ENCODE data around the gene ULK2. TPM values are rescaled to one million over a fixed set of nuclear protein-coding genes. Genes with fewer than 3 reads are reported as not detected.
A peak's percentile ranks its signal among the peaks of the same experiment; 100 is the strongest.

The ULK2 gene
- total RNA-seq, 5 donors from 2014 or later (not counting 1 experiment from before 2014, with no cell fraction given), result 9.8 to 18.5 (median 10.5) TPM

- 86% methylated on average over 8 of the region's 12 CpGs for WGBS (ENCODE audit: insufficient coverage)
- Mint-ChIP-seq H3K4me3 (no peak overlapping the region), H3K27me3 (peaks cover 24 to 27% of the 10 kb centered on the region in 2 donors), H3K36me3 (no peaks in the 10 kb centered on the region), H3K9me3 (no peaks in the 10 kb centered on the region), H3K4me1 (no peaks in the 10 kb centered on the region), H3K27ac (no peak overlapping the region)
- no peak overlapping the region for H3K27ac ChIP-seq (ENCODE audit: low read length)
- CTCF ChIA-PET, result interaction anchor here (0.7 to 1.0 kb wide), 2 partner anchors 12 to 262 kb away, joined by 3 read pairs; no protein-coding TSS in a partner anchor
- no peak overlapping the region for H3K4me3 ChIP-seq (ENCODE audit: control insufficient read depth in 1 of 2, extremely low read depth in 1 of 2, low read length in 1 of 2)
- H3K27me3 ChIP-seq (replicated peaks in 1 of 2; ENCODE audit: control insufficient read depth in 2 of 2, extremely low read depth in 1 of 2, insufficient read depth in 2 of 2, low read length in 1 of 2), result peaks cover 0 to 53% of the 10 kb centered on the region in 2 experiments
- no peaks in the 10 kb centered on the region for H3K36me3 ChIP-seq (ENCODE audit: control insufficient read depth in 2 of 2, extremely low read depth in 1 of 2, insufficient read depth in 1 of 2, low read length in 1 of 2)
- POLR2A ChIA-PET, result no interaction called here
- ATAC-seq (replicated peaks in 1 of 4) (no peak), DNase-seq (no peak)
- no peaks in the 10 kb centered on the region for H3K9me3 ChIP-seq
- no peaks in the 10 kb centered on the region for H3K4me1 ChIP-seq (ENCODE audit: control insufficient read depth in 1 of 2, extremely low read depth in 1 of 2, insufficient read depth in 2 of 2, low read length in 2 of 2)
Observed at GRCh38 chr17:19753661-19754463, 113.9 kb downstream of the ULK2 start.

- WGBS (ENCODE audit: insufficient coverage), result 44% methylated on average over 7 of the region's 12 CpGs
- no peaks in the 10 kb centered on the region for H3K36me3 Mint-ChIP-seq
- POLR2A ChIA-PET, result no interaction called here
- CTCF ChIA-PET, result interaction anchor here in 1 of 2 donors (0.6 to 1.0 kb wide), 2 partner anchors 11 to 430 kb away, joined by 3 read pairs; no protein-coding TSS in a partner anchor
- no peak overlapping the region for H3K4me3 Mint-ChIP-seq
- no peaks in the 10 kb centered on the region for H3K9me3 ChIP-seq
- peaks cover 19 to 22% of the 10 kb centered on the region in 2 donors for H3K27me3 Mint-ChIP-seq
- H3K4me3 ChIP-seq (ENCODE audit: control insufficient read depth in 1 of 2, extremely low read depth in 1 of 2, low read length in 1 of 2), result no peak overlapping the region
- no peaks in the 10 kb centered on the region for H3K36me3 ChIP-seq (ENCODE audit: control insufficient read depth in 2 of 2, extremely low read depth in 1 of 2, insufficient read depth in 1 of 2, low read length in 1 of 2)
- ATAC-seq (replicated peaks in 1 of 4) (peak in 1 of 4 experiments; percentile 15), DNase-seq (no peak)
- no peaks in the 10 kb centered on the region for H3K4me1 ChIP-seq (ENCODE audit: control insufficient read depth in 1 of 2, extremely low read depth in 1 of 2, insufficient read depth in 2 of 2, low read length in 2 of 2)
- H3K9me3 Mint-ChIP-seq, result no peaks in the 10 kb centered on the region
- peaks cover 0 to 55% of the 10 kb centered on the region in 2 experiments for H3K27me3 ChIP-seq (replicated peaks in 1 of 2; ENCODE audit: control insufficient read depth in 2 of 2, extremely low read depth in 1 of 2, insufficient read depth in 2 of 2, low read length in 1 of 2)
- H3K27ac ChIP-seq (ENCODE audit: low read length), result no peak overlapping the region
- H3K27ac Mint-ChIP-seq, result no peak overlapping the region
- H3K4me1 Mint-ChIP-seq, result no peaks in the 10 kb centered on the region
Observed at GRCh38 chr17:19753051-19753509, 114.7 kb downstream of the ULK2 start.

GRCh38 chr17:19752216-19753050 is 115.3 kb downstream of the ULK2 start:
- peaks cover 0 to 55% of the 10 kb centered on the region in 2 experiments for H3K27me3 ChIP-seq (replicated peaks in 1 of 2; ENCODE audit: control insufficient read depth in 2 of 2, extremely low read depth in 1 of 2, insufficient read depth in 2 of 2, low read length in 1 of 2)
- H3K4me3 ChIP-seq (ENCODE audit: control insufficient read depth in 1 of 2, extremely low read depth in 1 of 2, low read length in 1 of 2), result no peak overlapping the region
- Mint-ChIP-seq H3K9me3 (no peaks in the 10 kb centered on the region), H3K4me3 (no peak overlapping the region), H3K27ac (no peak overlapping the region), H3K27me3 (peaks cover 20 to 23% of the 10 kb centered on the region in 2 donors), H3K36me3 (no peaks in the 10 kb centered on the region), H3K4me1 (no peaks in the 10 kb centered on the region)
- no peaks in the 10 kb centered on the region for H3K9me3 ChIP-seq
- H3K36me3 ChIP-seq (ENCODE audit: control insufficient read depth in 2 of 2, extremely low read depth in 1 of 2, insufficient read depth in 1 of 2, low read length in 1 of 2), result no peaks in the 10 kb centered on the region
- no peak overlapping the region for H3K27ac ChIP-seq (ENCODE audit: low read length)
- WGBS (ENCODE audit: insufficient coverage), result 71% methylated on average over 7 of the region's 15 CpGs
- ChIA-PET CTCF (interaction anchor here (0.6 to 1.0 kb wide), 4 partner anchors 10 to 430 kb away, joined by 3 to 4 read pairs (median 3); no protein-coding TSS in a partner anchor), POLR2A (no interaction called here)
- ATAC-seq (replicated peaks in 1 of 4), result no peak
- DNase-seq, result no peak
- no peaks in the 10 kb centered on the region for H3K4me1 ChIP-seq (ENCODE audit: control insufficient read depth in 1 of 2, extremely low read depth in 1 of 2, insufficient read depth in 2 of 2, low read length in 2 of 2)

- ATAC-seq (replicated peaks in 1 of 4) (no peak), DNase-seq (no peak)
- H3K27me3 ChIP-seq (replicated peaks in 1 of 2; ENCODE audit: control insufficient read depth in 2 of 2, extremely low read depth in 1 of 2, insufficient read depth in 2 of 2, low read length in 1 of 2), result peaks cover 0 to 52% of the 10 kb centered on the region in 2 experiments
- H3K4me1 ChIP-seq (ENCODE audit: control insufficient read depth in 1 of 2, extremely low read depth in 1 of 2, insufficient read depth in 2 of 2, low read length in 2 of 2), result no peaks in the 10 kb centered on the region
- no peaks in the 10 kb centered on the region for H3K9me3 ChIP-seq
- H3K36me3 ChIP-seq (ENCODE audit: control insufficient read depth in 2 of 2, extremely low read depth in 1 of 2, insufficient read depth in 1 of 2, low read length in 1 of 2), result no peaks in the 10 kb centered on the region
- Mint-ChIP-seq H3K4me1 (no peaks in the 10 kb centered on the region), H3K9me3 (no peaks in the 10 kb centered on the region), H3K36me3 (no peaks in the 10 kb centered on the region), H3K27ac (no peak overlapping the region), H3K27me3 (peaks cover 11 to 15% of the 10 kb centered on the region in 2 donors), H3K4me3 (no peak overlapping the region)
- ChIA-PET POLR2A (no interaction called here), CTCF (no interaction called here)
- H3K27ac ChIP-seq (ENCODE audit: low read length), result no peak overlapping the region
- no peak overlapping the region for H3K4me3 ChIP-seq (ENCODE audit: control insufficient read depth in 1 of 2, extremely low read depth in 1 of 2, low read length in 1 of 2)
- 100% methylated on average over 3 of the region's 3 CpGs for WGBS (ENCODE audit: insufficient coverage)
Observed at GRCh38 chr17:19750835-19751234, 116.9 kb downstream of the ULK2 start.

GRCh38 chr17:19750020-19750572 is 117.6 kb downstream of the ULK2 start:
- ChIA-PET CTCF (no interaction called here), POLR2A (no interaction called here)
- DNase-seq, result no peak
- Histone ChIP-seq H3K27me3 (replicated peaks in 1 of 2; ENCODE audit: control insufficient read depth in 2 of 2, extremely low read depth in 1 of 2, insufficient read depth in 2 of 2, low read length in 1 of 2) (peaks cover 0 to 51% of the 10 kb centered on the region in 2 experiments), H3K36me3 (ENCODE audit: control insufficient read depth in 2 of 2, extremely low read depth in 1 of 2, insufficient read depth in 1 of 2, low read length in 1 of 2) (no peaks in the 10 kb centered on the region), H3K4me3 (ENCODE audit: control insufficient read depth in 1 of 2, extremely low read depth in 1 of 2, low read length in 1 of 2) (no peak overlapping the region), H3K9me3 (no peaks in the 10 kb centered on the region), H3K27ac (ENCODE audit: low read length) (no peak overlapping the region), H3K4me1 (ENCODE audit: control insufficient read depth in 1 of 2, extremely low read depth in 1 of 2, insufficient read depth in 2 of 2, low read length in 2 of 2) (peaks cover 0 to 6% of the 10 kb centered on the region in 2 experiments)
- H3K4me3 Mint-ChIP-seq, result no peak overlapping the region
- WGBS (ENCODE audit: insufficient coverage), result 58% methylated on average over 9 of the region's 9 CpGs
- no peak for ATAC-seq (replicated peaks in 1 of 4)
- H3K4me1 Mint-ChIP-seq, result peaks cover 0 to 2% (median 2%) of the 10 kb centered on the region in 3 donors
- H3K36me3 Mint-ChIP-seq, result no peaks in the 10 kb centered on the region
- no peaks in the 10 kb centered on the region for H3K9me3 Mint-ChIP-seq
- H3K27me3 Mint-ChIP-seq, result peaks cover 8 to 12% of the 10 kb centered on the region in 2 donors
- no peak overlapping the region for H3K27ac Mint-ChIP-seq

- ChIA-PET CTCF (interaction anchor here (0.6 kb wide), 2 partner anchors 29 to 223 kb away, joined by 5 to 9 read pairs; no protein-coding TSS in a partner anchor), POLR2A (no interaction called here)
- H3K4me3 ChIP-seq (ENCODE audit: control insufficient read depth in 1 of 2, extremely low read depth in 1 of 2, low read length in 1 of 2), result no peak overlapping the region
- no peaks in the 10 kb centered on the region for H3K9me3 Mint-ChIP-seq
- peaks cover 0 to 7% (median 4%) of the 10 kb centered on the region in 3 donors for H3K4me1 Mint-ChIP-seq
- no peak overlapping the region for H3K27ac ChIP-seq (ENCODE audit: low read length)
- H3K4me1 ChIP-seq (ENCODE audit: control insufficient read depth in 1 of 2, extremely low read depth in 1 of 2, insufficient read depth in 2 of 2, low read length in 2 of 2), result peaks cover 0 to 11% of the 10 kb centered on the region in 2 experiments
- no peaks in the 10 kb centered on the region for H3K9me3 ChIP-seq
- no peak overlapping the region for H3K4me3 Mint-ChIP-seq
- peaks cover 0 to 51% of the 10 kb centered on the region in 2 experiments for H3K27me3 ChIP-seq (replicated peaks in 1 of 2; ENCODE audit: control insufficient read depth in 2 of 2, extremely low read depth in 1 of 2, insufficient read depth in 2 of 2, low read length in 1 of 2)
- DNase-seq (no peak), ATAC-seq (replicated peaks in 1 of 4) (no peak)
- no peaks in the 10 kb centered on the region for H3K36me3 ChIP-seq (ENCODE audit: control insufficient read depth in 2 of 2, extremely low read depth in 1 of 2, insufficient read depth in 1 of 2, low read length in 1 of 2)
- WGBS (ENCODE audit: insufficient coverage), result 76% methylated on average over 13 of the region's 13 CpGs
- H3K27ac Mint-ChIP-seq, result no peak overlapping the region
- peaks cover 8 to 11% of the 10 kb centered on the region in 2 donors for H3K27me3 Mint-ChIP-seq
- H3K36me3 Mint-ChIP-seq, result no peaks in the 10 kb centered on the region
Observed at GRCh38 chr17:19748807-19749193, 118.9 kb downstream of the ULK2 start.

Measured in T-cell (primary cell).